Omental fat pad (tissue), 4 donors: ENCODE results near the gene LARGE1. TPM values are rescaled to one million over a fixed set of nuclear protein-coding genes. Genes with fewer than 3 reads are reported as not detected.

Experiments
- ATAC-seq: fragments of 150-250 bp; one replicate; pipeline ENCODE4 v1.9.1; 2016; ENCODE audit warnings: mild to moderate bottlenecking, moderate library complexity; ENCODE audit not compliant: low FRiP score
- DNase-seq: peaks from one replicate; pipeline ENCODE4 v3.0.0-alpha.2; 2019; ENCODE audit warnings: low spot score
- total RNA-seq, 4 donors: library from RNA; depleted of rRNA; stranded (reverse); fragments of >200 nt; gene quantifications; one replicate each; pipeline ENCODE4 v1.1.0, GENCODE V29; 2016
- TF ChIP-seq, protein P1 (sequence below), 3 donors: fragments of 450-650 bp; IDR thresholded peaks; one replicate each; pipeline ENCODE4 v1.5.1; 2016 to 2017; ENCODE audit warnings: antibody characterized with exemption in 3 of 3, mild to moderate bottlenecking in 3 of 3, moderate library complexity in 2 of 3

LARGE1 gene
- total RNA-seq, 4 donors from 2014 or later: 16.5 to 31.2 (median 22.3) TPM

DNA sequence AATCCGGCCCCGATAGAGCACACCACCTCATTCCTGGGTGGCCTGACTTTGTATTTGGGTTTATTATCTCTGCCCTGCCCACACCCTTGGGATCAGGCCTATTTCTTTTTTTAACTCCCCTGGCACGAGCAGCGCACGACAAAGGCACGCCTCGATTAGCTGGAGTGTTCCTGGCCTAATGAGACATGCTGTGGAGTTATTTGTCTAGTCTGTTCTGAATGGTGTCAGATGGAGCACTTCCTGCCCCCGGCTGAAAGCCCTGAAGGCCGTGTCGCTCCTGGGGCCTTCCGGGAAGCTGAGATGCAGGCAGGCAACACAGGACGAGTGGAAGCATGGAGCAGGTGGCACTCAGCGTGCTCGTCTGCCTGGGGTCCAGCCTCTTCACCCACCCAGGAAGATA lies 47.1 kb downstream of the LARGE1 start:
- TF ChIP-seq, protein P1, sequence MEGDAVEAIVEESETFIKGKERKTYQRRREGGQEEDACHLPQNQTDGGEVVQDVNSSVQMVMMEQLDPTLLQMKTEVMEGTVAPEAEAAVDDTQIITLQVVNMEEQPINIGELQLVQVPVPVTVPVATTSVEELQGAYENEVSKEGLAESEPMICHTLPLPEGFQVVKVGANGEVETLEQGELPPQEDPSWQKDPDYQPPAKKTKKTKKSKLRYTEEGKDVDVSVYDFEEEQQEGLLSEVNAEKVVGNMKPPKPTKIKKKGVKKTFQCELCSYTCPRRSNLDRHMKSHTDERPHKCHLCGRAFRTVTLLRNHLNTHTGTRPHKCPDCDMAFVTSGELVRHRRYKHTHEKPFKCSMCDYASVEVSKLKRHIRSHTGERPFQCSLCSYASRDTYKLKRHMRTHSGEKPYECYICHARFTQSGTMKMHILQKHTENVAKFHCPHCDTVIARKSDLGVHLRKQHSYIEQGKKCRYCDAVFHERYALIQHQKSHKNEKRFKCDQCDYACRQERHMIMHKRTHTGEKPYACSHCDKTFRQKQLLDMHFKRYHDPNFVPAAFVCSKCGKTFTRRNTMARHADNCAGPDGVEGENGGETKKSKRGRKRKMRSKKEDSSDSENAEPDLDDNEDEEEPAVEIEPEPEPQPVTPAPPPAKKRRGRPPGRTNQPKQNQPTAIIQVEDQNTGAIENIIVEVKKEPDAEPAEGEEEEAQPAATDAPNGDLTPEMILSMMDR (IDR thresholded peaks at IDR 0.05): no peak
- ATAC-seq (no peak), DNase-seq (no peak)

DNA sequence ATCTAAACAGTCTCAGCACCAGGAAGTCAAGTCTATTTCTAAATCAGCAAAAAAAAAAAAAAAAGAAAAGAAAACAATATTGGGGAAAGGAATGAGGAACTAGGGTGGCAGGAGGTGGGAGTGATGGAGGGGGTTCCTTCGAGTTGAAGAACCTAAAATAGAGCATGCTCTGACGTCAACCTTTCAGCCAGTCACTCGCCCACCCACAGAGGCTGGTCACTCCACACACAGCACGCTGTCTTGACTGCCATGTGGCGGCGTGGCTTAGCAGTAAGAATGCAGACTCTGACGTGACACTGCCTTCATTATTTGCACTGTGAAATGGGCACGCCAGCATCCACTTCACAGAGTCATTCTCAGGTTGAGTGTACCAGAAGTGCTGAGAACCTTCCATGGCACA lies 48.3 kb downstream of the LARGE1 start:
- ATAC-seq: no peak
- DNase-seq: no peak

DNA sequence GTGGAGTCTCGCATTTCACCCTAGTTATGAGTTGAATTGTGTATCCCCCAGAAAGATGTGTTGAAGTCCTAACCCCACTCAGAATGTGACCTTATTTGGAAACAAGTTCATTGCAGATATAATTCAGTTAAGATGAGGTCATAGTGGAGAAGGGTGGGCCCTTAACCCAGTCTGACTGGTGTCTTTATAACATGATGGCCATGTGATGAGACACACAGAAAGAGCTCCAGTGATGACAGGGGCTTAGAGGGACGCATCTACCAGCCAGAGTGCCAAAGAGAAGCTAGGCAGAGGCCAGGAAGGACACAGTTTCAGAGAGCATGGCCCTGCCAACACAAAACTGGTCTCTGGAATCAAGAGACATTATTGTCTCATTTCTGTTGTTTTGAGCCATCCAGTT lies 50.3 kb downstream of the LARGE1 start:
- ATAC-seq (no peak), DNase-seq (no peak)
- TF ChIP-seq, protein P1 (IDR thresholded peaks at IDR 0.05): no peak

More for the DNA sequence above, 48.3 kb downstream of the LARGE1 start:
- TF ChIP-seq, protein P1 (IDR thresholded peaks at IDR 0.05): no peak

DNA sequence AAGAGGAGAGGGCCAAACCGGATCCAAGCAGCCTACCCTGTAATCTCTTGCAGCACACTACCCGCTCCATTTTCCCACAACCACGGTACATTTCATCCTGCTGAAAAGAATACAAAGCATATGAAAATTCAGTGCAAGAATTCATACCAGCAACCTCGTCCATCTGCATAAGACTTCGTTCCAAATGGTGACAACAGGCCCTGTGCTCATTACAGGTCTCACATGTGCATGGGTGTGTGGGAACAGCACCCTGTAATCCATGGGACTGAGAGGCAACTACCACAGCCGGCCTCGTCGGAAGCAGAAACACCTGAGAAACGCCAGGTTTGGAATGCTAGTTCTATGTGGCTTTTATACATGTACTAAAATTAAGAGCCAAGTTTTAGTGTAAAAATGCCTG lies 52.3 kb downstream of the LARGE1 start:
- ATAC-seq (no peak), DNase-seq (no peak)
- TF ChIP-seq, protein P1 (IDR thresholded peaks at IDR 0.05): no peak

DNA sequence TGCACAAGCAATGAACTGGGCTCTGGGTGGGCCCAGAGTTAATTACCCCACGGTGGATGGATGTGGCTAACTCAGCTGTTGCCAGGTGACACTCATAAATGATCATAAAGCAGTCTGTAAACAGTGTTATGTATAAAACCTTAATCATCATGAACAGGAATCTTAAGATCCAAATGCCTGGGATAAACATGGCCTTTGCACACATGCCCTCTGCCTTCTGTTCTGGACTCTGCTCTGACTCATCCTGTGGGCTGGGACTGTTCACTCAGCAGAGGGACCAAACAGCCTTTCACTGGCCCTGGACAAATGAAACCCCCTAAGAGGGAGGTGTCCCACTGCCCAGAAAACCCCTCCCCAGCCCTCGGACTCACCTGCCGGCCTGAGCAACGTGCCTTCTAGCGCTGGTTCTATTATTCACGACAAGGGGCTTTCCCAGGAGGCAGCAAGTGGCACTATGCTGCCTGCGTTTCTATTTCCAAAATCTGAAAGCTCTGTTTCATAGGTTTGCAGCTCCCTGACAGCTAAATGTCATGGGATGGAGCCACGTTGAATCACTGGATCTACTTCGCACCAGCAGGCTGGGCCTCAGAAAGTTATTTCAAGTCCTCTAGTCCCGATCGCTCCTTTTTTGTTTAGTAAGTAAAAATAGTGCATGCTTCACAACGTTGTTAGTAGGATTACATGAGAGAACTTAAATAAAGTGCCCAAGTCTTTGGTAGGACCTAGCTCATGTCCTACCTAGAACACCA lies 53.0 kb downstream of the LARGE1 start:
- ATAC-seq (no peak), DNase-seq (no peak)
- TF ChIP-seq, protein P1 (IDR thresholded peaks at IDR 0.05): no peak

DNA sequence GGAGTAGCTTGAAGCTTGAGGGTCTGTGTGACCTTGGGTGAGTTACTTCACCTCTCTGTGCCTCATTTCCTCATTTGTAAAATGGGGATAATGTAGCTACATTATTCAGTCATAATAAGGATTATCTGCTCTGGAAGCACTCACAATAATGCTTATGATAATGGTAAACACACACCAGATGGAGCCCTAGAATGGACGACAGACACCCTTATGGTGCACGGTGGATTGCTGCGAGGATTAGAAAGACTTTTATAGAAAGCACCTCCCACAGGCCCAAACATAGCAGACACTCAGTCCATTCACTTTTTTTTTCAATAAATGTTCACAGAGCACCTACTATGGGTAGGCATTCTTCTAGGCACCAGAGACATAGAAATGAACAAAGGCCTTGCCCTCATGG lies 53.8 kb downstream of the LARGE1 start:
- TF ChIP-seq, protein P1 (IDR thresholded peaks at IDR 0.05): no peak
- DNase-seq: no peak
- ATAC-seq: no peak

DNA sequence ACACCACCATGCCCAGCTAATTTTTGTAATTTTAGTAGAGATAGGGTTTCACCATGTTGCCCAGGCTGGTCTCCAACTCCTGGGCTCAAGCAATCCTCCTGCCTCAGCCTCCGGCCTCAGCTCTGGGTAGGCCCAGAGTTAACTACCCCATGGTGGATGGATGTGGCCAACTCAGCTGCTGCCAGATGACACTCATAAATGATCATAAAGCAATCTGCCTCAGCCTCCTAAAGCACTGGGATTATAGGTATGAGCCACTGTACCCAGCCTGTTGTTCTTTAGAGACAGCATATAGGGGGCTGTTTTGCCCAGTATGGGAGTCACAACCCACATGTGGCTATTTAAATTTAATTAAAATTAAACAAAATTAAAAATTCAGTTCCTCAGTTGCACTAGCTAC lies 54.3 kb downstream of the LARGE1 start:
- ATAC-seq (no peak), DNase-seq (no peak)
- TF ChIP-seq, protein P1 (IDR thresholded peaks at IDR 0.05): no peak
